IPS-18a (cell line): ENCODE measurements around the gene LRRC1.

Experiments
- H3K27ac ChIP-seq: one replicate; pipeline ENCODE4 v1.5.1; 2013; ENCODE audit warnings: low read length
- H3K27me3 ChIP-seq: one replicate; pipeline ENCODE4 v1.6.1; 2013; ENCODE audit warnings: mild to moderate bottlenecking, low read length; ENCODE audit not compliant: control insufficient read depth, insufficient read depth
- H3K36me3 ChIP-seq: one replicate; pipeline ENCODE4 v1.6.1; 2013; ENCODE audit warnings: low read depth, low read length; ENCODE audit not compliant: control insufficient read depth
- H3K4me1 ChIP-seq: one replicate; pipeline ENCODE4 v1.6.1; 2013; ENCODE audit warnings: low read depth, low read length; ENCODE audit not compliant: control insufficient read depth
- H3K4me3 ChIP-seq: one replicate; pipeline ENCODE4 v1.5.1; 2013; ENCODE audit warnings: low read length
- H3K9ac ChIP-seq: one replicate; pipeline ENCODE4 v1.6.1; 2013; ENCODE audit warnings: mild to moderate bottlenecking, low read length, moderate library complexity
- H3K9me3 ChIP-seq: one replicate; pipeline ENCODE4 v1.6.1; 2013; ENCODE audit warnings: low read depth, low read length; ENCODE audit not compliant: control insufficient read depth

Gene LRRC1

GRCh38 chr6:53818858-53819609 is 24.2 kb downstream of the LRRC1 start:
- H3K27me3 ChIP-seq = no peaks in the 10 kb centered on the region
- no peaks in the 10 kb centered on the region for H3K36me3 ChIP-seq
- H3K4me3 ChIP-seq = no peak overlapping the region
- H3K4me1 ChIP-seq = peaks cover 11% of the 10 kb centered on the region
- no peak overlapping the region for H3K27ac ChIP-seq
- no peaks in the 10 kb centered on the region for H3K9me3 ChIP-seq
- no peak overlapping the region for H3K9ac ChIP-seq

DNA sequence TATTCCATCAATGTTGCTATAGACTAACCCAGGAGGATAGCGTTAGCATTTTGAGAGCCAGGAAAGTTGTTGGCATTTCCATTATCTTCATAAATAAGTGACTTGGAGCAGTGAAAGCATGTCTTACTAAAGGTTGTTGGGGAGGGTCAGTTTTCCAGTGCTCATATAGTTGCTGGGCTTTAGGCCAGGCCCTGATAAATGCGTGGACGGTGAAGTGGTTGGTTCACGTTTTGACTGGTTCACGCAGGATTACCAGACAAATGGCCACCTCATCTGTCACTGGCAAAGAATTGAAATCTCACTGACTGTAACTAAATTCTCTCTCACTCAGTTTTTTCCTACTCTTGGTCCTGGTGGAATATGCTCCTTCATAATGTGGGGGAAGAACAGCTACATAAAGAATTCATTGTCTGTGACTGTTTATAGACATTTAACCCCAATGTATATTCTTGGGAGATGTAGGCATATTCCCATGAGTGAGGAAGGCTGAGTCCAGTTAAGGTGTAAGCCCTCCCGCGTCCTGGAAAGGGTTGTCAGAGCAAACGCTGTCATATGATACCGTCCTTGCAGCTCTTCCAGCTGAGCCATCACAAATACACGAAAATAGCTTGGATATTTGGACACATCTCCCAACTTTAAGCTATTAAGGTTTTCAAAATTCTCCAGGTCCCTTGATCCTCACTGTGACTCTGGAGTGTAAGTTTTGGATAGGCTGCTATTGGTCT is 27.8 kb downstream of the LRRC1 start:
- Histone ChIP-seq H3K4me1 (peaks cover 5% of the 10 kb centered on the region), H3K27ac (no peak overlapping the region)

DNA sequence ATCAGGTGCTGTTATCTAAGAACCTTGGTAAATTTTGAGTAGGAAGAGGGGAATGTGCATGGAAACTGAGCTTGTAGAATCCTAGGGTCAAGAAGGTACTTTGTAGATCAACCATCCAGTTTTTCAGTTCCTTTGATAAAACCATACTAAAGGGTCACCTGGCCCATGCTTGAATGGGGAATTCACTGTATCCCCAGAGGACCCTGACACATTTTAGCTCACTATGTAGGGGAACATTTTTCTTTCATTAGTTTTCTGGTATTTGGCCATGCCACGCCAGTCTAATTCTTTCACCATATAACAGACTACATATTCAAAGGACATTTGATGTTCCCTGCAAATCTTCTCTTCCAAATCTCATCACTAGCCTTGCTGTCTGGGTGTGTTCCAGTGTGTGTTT is 29.9 kb downstream of the LRRC1 start:
- Histone ChIP-seq H3K4me1 (peaks cover 4% of the 10 kb centered on the region), H3K9ac (no peak overlapping the region), H3K27ac (no peak overlapping the region), H3K36me3 (no peaks in the 10 kb centered on the region), H3K4me3 (no peak overlapping the region), H3K9me3 (no peaks in the 10 kb centered on the region), H3K27me3 (no peaks in the 10 kb centered on the region)

More for the DNA sequence above, 27.8 kb downstream of the LRRC1 start:
- Histone ChIP-seq H3K4me3 (no peak overlapping the region), H3K9ac (no peak overlapping the region), H3K9me3 (no peaks in the 10 kb centered on the region), H3K36me3 (no peaks in the 10 kb centered on the region), H3K27me3 (no peaks in the 10 kb centered on the region)

DNA sequence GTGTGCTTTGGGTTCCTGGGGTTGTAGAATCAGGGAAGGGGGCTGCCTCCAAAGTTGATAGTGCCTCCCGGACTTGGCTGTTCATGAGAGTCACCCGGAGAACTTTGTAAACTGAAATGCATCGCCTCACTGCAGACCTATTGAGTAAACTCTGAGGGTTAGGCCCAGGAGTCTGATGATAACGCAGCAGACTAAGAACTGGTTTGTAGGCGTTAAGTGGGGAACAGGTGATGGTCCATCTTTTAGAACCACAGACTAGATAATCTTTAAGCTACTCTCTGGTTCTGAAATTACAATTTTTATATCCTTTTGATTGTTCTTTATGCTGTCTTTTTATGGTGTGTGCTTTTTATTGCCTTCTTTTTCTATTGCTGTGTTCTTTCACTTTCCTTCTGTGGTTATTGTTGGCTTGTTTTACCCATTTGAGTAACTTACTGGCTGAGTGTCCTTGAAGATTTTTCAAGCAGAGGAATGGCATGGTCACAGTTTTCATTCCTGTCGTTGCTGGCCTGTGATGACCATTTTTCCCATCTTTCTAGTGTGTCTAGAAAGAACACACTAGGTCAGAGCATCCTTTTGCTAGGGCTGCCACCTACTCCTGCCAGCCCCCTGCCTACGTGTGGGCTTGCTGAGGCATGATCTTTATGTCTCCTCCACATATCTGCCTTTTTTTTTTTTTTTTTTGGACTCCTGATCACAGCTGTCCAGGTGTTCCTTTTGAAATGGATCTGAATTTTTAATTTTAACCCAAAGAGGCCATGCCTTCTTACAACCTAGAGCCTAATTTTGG is 30.9 kb downstream of the LRRC1 start:
- H3K4me1 ChIP-seq = peaks cover 14% of the 10 kb centered on the region
- no peak overlapping the region for H3K4me3 ChIP-seq
- no peak overlapping the region for H3K9ac ChIP-seq

GRCh38 chr6:53827531-53827930 is 32.7 kb downstream of the LRRC1 start:
- H3K27me3 ChIP-seq = no peaks in the 10 kb centered on the region
- H3K4me1 ChIP-seq = peaks cover 18% of the 10 kb centered on the region
- H3K27ac ChIP-seq = no peak overlapping the region
- no peaks in the 10 kb centered on the region for H3K9me3 ChIP-seq
- H3K36me3 ChIP-seq = no peaks in the 10 kb centered on the region
- no peak overlapping the region for H3K4me3 ChIP-seq
- no peak overlapping the region for H3K9ac ChIP-seq

More for the DNA sequence above, 30.9 kb downstream of the LRRC1 start:
- Histone ChIP-seq H3K27ac (no peak overlapping the region), H3K9me3 (no peaks in the 10 kb centered on the region), H3K27me3 (no peaks in the 10 kb centered on the region), H3K36me3 (no peaks in the 10 kb centered on the region)

DNA sequence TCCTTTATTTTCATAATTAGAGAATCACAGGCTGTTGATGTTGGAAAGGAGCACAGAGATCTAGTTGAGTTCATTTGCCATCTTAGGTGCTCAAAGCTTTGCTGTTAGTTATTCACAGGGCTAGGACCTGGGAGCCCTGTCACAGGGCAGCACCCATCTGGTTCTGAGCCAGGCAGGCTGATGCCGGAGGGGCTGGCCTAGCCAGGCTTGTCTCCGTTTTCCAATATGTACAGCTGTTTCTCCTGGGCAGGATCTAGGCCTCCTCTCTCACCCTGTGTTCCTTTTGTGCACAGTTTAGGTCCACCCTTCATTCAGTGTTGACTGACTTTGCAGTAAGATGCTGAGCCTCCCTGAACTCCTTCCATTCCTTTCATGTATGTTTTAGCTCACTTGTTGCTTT is 33.4 kb downstream of the LRRC1 start:
- no peaks in the 10 kb centered on the region for H3K9me3 ChIP-seq
- no peaks in the 10 kb centered on the region for H3K27me3 ChIP-seq
- H3K9ac ChIP-seq = no peak overlapping the region
- no peak overlapping the region for H3K4me3 ChIP-seq
- H3K36me3 ChIP-seq = no peaks in the 10 kb centered on the region
- peaks cover 18% of the 10 kb centered on the region for H3K4me1 ChIP-seq
- H3K27ac ChIP-seq = no peak overlapping the region

- H3K4me3 ChIP-seq = no peak overlapping the region
- H3K27me3 ChIP-seq = no peaks in the 10 kb centered on the region
- H3K36me3 ChIP-seq = no peaks in the 10 kb centered on the region
- no peak overlapping the region for H3K9ac ChIP-seq
- peaks cover 18% of the 10 kb centered on the region for H3K4me1 ChIP-seq
- no peak overlapping the region for H3K27ac ChIP-seq
- H3K9me3 ChIP-seq = no peaks in the 10 kb centered on the region
Observed at GRCh38 chr6:53828966-53829697, 34.3 kb downstream of the LRRC1 start.

- Histone ChIP-seq H3K27me3 (no peaks in the 10 kb centered on the region), H3K9me3 (no peaks in the 10 kb centered on the region), H3K4me3 (no peak overlapping the region), H3K36me3 (no peaks in the 10 kb centered on the region), H3K9ac (no peak overlapping the region), H3K27ac (no peak overlapping the region), H3K4me1 (peaks cover 18% of the 10 kb centered on the region)
Observed at GRCh38 chr6:53829698-53830221, 35.0 kb downstream of the LRRC1 start.

DNA sequence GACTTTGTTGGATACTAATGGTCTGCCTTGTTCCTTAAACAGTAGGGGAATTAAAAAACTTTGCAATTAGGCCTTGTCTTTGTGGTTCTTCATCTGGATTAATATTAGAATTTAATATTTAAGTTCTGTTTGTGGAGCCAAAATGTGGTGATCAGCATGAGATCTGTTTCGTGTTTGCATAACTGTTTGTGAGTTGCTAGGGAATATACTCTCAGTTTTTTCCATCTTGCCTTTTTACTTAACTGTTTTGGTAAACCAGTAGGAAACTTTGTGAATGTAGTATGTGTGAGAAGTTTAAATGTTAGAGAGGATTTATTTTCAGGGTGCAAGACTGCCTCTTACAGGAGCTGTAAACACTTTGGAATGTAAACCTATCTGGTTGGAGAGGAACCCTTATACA is 35.6 kb downstream of the LRRC1 start:
- Histone ChIP-seq H3K36me3 (no peaks in the 10 kb centered on the region), H3K4me1 (peaks cover 18% of the 10 kb centered on the region), H3K9me3 (no peaks in the 10 kb centered on the region), H3K9ac (no peak overlapping the region), H3K4me3 (no peak overlapping the region), H3K27me3 (no peaks in the 10 kb centered on the region), H3K27ac (no peak overlapping the region)

- Histone ChIP-seq H3K4me1 (peaks cover 18% of the 10 kb centered on the region), H3K4me3 (no peak overlapping the region), H3K9ac (no peak overlapping the region)
Observed at GRCh38 chr6:53831081-53831869, 36.5 kb downstream of the LRRC1 start.

More at GRCh38 chr6:53831081-53831869, 36.5 kb downstream of the LRRC1 start:
- no peaks in the 10 kb centered on the region for H3K27me3 ChIP-seq
- no peaks in the 10 kb centered on the region for H3K9me3 ChIP-seq
- no peak overlapping the region for H3K27ac ChIP-seq
- no peaks in the 10 kb centered on the region for H3K36me3 ChIP-seq
